Calu3 (cell line): Measurements from ENCODE around the gene TSPAN18. TPM values are rescaled to one million over a fixed set of nuclear protein-coding genes. Genes with fewer than 3 reads are reported as not detected.

Experiments used
- BruUV-seq: library from RNA; stranded (reverse); fragments of 400-500 nt; replicated peaks from 2 replicates; lab custom pipeline; 2021; lab: Mats Ljungman, UMichigan
- CTCF ChIA-PET: fragments of 300-600 bp; sonication (Branson Sonifier 250); formaldehyde crosslinking; loops from one replicate; lab custom pipeline; 2022; ENCODE audit warnings: antibody characterized with exemption; lab: Charles Lee
- DNase-seq: peaks from one replicate; pipeline ENCODE4 v3.0.0; 2022
- H3K27ac Mint-ChIP-seq: one replicate; pipeline ENCODE4 v1.8.0; 2022; ENCODE audit warnings: mixed read lengths; ENCODE audit not compliant: unreplicated experiment
- H3K27me3 Mint-ChIP-seq: one replicate; pipeline ENCODE4 v1.8.0; 2022; ENCODE audit warnings: mixed read lengths; ENCODE audit not compliant: unreplicated experiment
- H3K36me3 Mint-ChIP-seq: one replicate; pipeline ENCODE4 v1.8.0; 2022; ENCODE audit warnings: mild to moderate bottlenecking, moderate library complexity, mixed read lengths; ENCODE audit not compliant: insufficient read depth, unreplicated experiment
- H3K4me1 Mint-ChIP-seq: one replicate; pipeline ENCODE4 v1.8.0; 2022; ENCODE audit warnings: mild to moderate bottlenecking, low read depth, mixed read lengths; ENCODE audit not compliant: unreplicated experiment
- H3K4me3 Mint-ChIP-seq: one replicate; pipeline ENCODE4 v1.8.0; 2022; ENCODE audit warnings: mild to moderate bottlenecking, low read depth, moderate library complexity, mixed read lengths; ENCODE audit not compliant: unreplicated experiment
- H3K9me3 Mint-ChIP-seq: one replicate; pipeline ENCODE4 v1.8.0; 2022; ENCODE audit warnings: low read depth, mixed read lengths; ENCODE audit not compliant: unreplicated experiment
- CTCF ChIP-seq: fragments of 200-600 bp; IDR thresholded peaks from one replicate; pipeline ENCODE4 v1.8.0; 2022; ENCODE audit warnings: antibody characterized with exemption; ENCODE audit not compliant: unreplicated experiment
- intact Hi-C: fragments of 100-400 bp; cut with micrococcal nuclease; formaldehyde crosslinking; loops from one replicate; pipeline ENCODE4 v1.10.0; 2022; ENCODE audit not compliant: unreplicated experiment
- total RNA-seq: library from RNA; stranded (reverse); gene quantifications from 2 replicates; pipeline ENCODE4 v1.2.3, GENCODE V29; 2022

The TSPAN18 gene
- total RNA-seq, 1 experiment from 2014 or later, result not detected

- H3K27ac Mint-ChIP-seq, result no peak overlapping the region
- CTCF ChIA-PET, result interaction anchor here (0.7 to 2.0 kb wide), 2 partner anchors 11 to 105 kb away, joined by 3 to 5 read pairs; no protein-coding TSS in a partner anchor
- no peak for DNase-seq
- no peak overlapping the region for H3K4me3 Mint-ChIP-seq
- intact Hi-C loops, result no loop called here
- H3K36me3 Mint-ChIP-seq, result no peaks in the 10 kb centered on the region
- no peaks in the 10 kb centered on the region for H3K9me3 Mint-ChIP-seq
- TF ChIP-seq CTCF, result no peak
- peaks cover 76% of the 10 kb centered on the region for H3K27me3 Mint-ChIP-seq
- H3K4me1 Mint-ChIP-seq, result no peaks in the 10 kb centered on the region
- BruUV-seq, result no TSS peak
These were observed 55.7 kb downstream of the TSPAN18 start for GRCh38 chr11:44782478-44782877.

- no peak for DNase-seq
- intact Hi-C loops, result no loop called here
- H3K27me3 Mint-ChIP-seq, result peaks cover 84% of the 10 kb centered on the region
- H3K9me3 Mint-ChIP-seq, result no peaks in the 10 kb centered on the region
- CTCF ChIA-PET, result interaction anchor here (2.0 kb wide), 1 partner anchor 9 kb away, joined by 5 read pairs; no protein-coding TSS in a partner anchor
- no peaks in the 10 kb centered on the region for H3K4me1 Mint-ChIP-seq
- no peak overlapping the region for H3K4me3 Mint-ChIP-seq
- no peaks in the 10 kb centered on the region for H3K36me3 Mint-ChIP-seq
- no peak for TF ChIP-seq CTCF
- no TSS peak for BruUV-seq
- no peak overlapping the region for H3K27ac Mint-ChIP-seq
These were observed 57.6 kb downstream of the TSPAN18 start for GRCh38 chr11:44784436-44784760.

- H3K27ac Mint-ChIP-seq, result no peak overlapping the region
- intact Hi-C loops, result no loop called here
- H3K4me3 Mint-ChIP-seq, result no peak overlapping the region
- DNase-seq, result no peak
- peaks cover 84% of the 10 kb centered on the region for H3K27me3 Mint-ChIP-seq
- H3K9me3 Mint-ChIP-seq, result no peaks in the 10 kb centered on the region
- CTCF ChIA-PET, result interaction anchor here (2.0 kb wide), 1 partner anchor 8 kb away, joined by 5 read pairs; no protein-coding TSS in a partner anchor
- BruUV-seq, result no TSS peak
- H3K4me1 Mint-ChIP-seq, result no peaks in the 10 kb centered on the region
- H3K36me3 Mint-ChIP-seq, result no peaks in the 10 kb centered on the region
- no peak for TF ChIP-seq CTCF
These were observed 58.1 kb downstream of the TSPAN18 start for GRCh38 chr11:44784851-44785250.

- H3K27ac Mint-ChIP-seq, result no peak overlapping the region
- H3K4me3 Mint-ChIP-seq, result no peak overlapping the region
- intact Hi-C loops, result no loop called here
- CTCF ChIA-PET, result interaction anchor here (0.6 to 0.7 kb wide), 3 partner anchors 14 to 109 kb away, joined by 3 to 5 read pairs (median 3); no protein-coding TSS in a partner anchor
- no peaks in the 10 kb centered on the region for H3K36me3 Mint-ChIP-seq
- no peak for TF ChIP-seq CTCF
- peak; percentile 22 for DNase-seq
- H3K27me3 Mint-ChIP-seq, result peaks cover 83% of the 10 kb centered on the region
- no TSS peak for BruUV-seq
- no peaks in the 10 kb centered on the region for H3K9me3 Mint-ChIP-seq
- no peaks in the 10 kb centered on the region for H3K4me1 Mint-ChIP-seq
These were observed 59.3 kb downstream of the TSPAN18 start for GRCh38 chr11:44785856-44786607.
